Central memory CD8-positive, alpha-beta T cell (primary cell): Measurements from ENCODE around the gene TIPARP.
A peak's percentile ranks its signal among the peaks of the same experiment; 100 is the strongest.

ENCODE experiments used
- ATAC-seq: fragments of 150-1000 bp; cut with Tn5 transposase; replicated peaks from 2 replicates; pipeline ENCODE4 v1.10.0; 2022; ENCODE audit warnings: mild to moderate bottlenecking, moderate FRiP score, moderate number of reproducible peaks; ENCODE audit not compliant: poor library complexity, severe bottlenecking; ENCODE audit errors: extremely low read depth
- DNase-seq, 2 donors: peaks; one replicate each; pipeline ENCODE4 v3.0.0; 2021; ENCODE audit warnings: low spot score in 2 of 2
- H3K27ac Mint-ChIP-seq: one replicate; pipeline ENCODE4 v1.8.0; 2022; ENCODE audit warnings: low read depth, mild to moderate bottlenecking, moderate library complexity, mixed read lengths
- H3K27me3 Mint-ChIP-seq: one replicate; pipeline ENCODE4 v1.8.0; 2022; ENCODE audit warnings: mixed read lengths
- H3K36me3 Mint-ChIP-seq: one replicate; pipeline ENCODE4 v1.8.0; 2022; ENCODE audit warnings: mild to moderate bottlenecking, moderate library complexity, mixed read lengths; ENCODE audit not compliant: insufficient read depth
- H3K4me1 Mint-ChIP-seq: one replicate; pipeline ENCODE4 v1.8.0; 2022; ENCODE audit warnings: mixed read lengths
- H3K4me3 Mint-ChIP-seq: one replicate; pipeline ENCODE4 v1.8.0; 2022; ENCODE audit warnings: mild to moderate bottlenecking, moderate library complexity, mixed read lengths
- H3K9me3 Mint-ChIP-seq: one replicate; pipeline ENCODE4 v1.8.0; 2022; ENCODE audit warnings: mixed read lengths

The TIPARP gene

DNA sequence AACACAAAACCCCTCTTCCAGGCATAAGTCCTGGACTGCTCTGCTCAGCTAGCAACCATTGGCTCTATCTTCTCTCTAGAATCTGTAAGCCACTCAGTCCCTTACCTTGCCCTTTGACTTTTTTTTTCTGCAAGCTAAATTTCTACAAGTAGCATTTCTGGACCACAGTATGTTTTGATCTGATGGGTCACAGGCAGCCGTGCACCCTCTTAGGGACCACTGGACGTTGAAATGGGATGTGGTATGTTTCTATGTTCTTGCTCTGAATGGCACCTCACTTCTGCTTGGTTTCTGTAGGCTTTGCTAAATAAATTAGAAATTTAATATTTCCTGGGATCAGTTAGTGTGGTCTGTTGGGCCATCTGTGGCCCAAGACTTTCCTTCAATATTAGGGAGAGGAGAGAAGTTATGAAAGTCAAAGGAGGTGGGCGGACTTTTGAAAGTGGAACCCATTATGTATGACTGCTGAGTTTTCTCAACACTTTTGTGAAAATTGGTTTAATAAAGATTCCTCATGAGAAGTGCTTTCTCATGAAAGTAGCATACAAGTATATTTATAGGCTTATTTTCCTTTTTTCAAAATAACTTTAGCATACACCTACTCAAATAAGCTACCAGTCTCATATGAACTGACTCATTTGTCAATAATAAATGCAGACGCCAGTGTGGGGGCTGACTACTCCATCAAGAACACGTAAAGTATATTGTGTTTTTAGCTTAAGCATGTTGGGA is 18.4 kb upstream of the TIPARP start:
- no peak overlapping the region for H3K27ac Mint-ChIP-seq
- H3K9me3 Mint-ChIP-seq = no peaks in the 10 kb centered on the region
- no peak overlapping the region for H3K4me3 Mint-ChIP-seq
- H3K4me1 Mint-ChIP-seq = no peaks in the 10 kb centered on the region
- ATAC-seq (no peak), DNase-seq (no peak)
- H3K27me3 Mint-ChIP-seq = no peaks in the 10 kb centered on the region
- no peaks in the 10 kb centered on the region for H3K36me3 Mint-ChIP-seq

DNA sequence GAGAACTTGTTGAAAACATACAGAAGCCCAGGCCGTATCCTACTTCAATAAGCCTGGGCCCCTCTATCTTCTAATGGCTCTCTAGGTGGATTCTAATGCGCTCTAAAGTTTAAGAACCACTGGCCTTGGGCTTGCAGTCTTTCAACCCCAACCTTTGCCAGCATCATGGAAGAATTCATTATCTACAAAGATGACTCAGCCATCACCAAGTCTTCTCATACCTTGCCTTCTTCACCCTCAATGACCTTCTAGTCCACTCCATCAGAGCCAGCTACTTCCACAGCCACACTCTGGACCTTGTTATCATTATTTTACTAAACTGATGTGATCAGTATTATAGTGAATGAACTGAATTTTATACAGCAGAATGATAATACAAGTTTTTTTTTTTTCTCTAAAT is 16.9 kb upstream of the TIPARP start:
- H3K4me1 Mint-ChIP-seq = no peaks in the 10 kb centered on the region
- no peaks in the 10 kb centered on the region for H3K36me3 Mint-ChIP-seq
- ATAC-seq (no peak), DNase-seq (no peak)
- H3K4me3 Mint-ChIP-seq = no peak overlapping the region
- no peaks in the 10 kb centered on the region for H3K27me3 Mint-ChIP-seq
- no peaks in the 10 kb centered on the region for H3K9me3 Mint-ChIP-seq
- H3K27ac Mint-ChIP-seq = no peak overlapping the region

DNA sequence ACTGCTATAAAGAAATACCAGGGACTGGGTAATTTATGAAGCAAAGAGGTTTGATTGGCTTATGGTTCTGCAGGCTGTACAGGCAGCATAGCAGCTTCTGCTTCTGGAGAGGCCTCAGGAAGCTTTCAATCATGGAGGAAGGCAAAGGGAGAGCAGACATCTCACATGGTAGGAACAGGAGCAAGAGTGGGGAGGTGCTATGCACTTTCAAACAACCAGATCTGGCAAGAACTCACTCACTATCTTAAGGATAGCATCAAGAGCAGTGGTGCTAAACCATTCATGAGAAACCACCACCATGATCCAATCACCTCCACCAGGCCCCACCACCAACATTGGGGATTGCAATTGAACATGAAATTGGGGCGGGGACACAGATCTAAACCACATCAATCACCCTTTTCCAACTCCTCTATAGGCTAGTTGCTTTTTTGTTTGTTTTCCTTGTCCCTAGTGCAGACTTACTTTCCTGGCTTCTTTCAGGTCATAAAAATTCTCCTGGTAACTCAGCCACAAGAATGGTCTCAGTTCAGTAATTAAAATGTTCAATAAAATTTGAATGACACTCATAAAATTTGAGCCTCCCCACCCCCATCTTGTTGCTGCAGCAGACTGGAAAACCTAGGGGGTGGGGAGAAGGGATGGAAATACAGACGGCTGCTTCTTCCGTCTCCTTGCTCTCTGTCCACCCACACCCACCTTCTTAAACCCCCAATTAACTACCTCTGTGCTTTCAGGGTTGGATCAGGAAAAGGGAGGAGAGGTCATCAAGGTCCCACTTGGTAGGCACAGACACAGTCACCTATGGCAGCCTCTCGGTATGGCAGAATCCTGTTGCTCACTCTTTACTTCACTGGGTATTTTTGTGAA is 16.3 kb upstream of the TIPARP start:
- Mint-ChIP-seq H3K27ac (no peak overlapping the region), H3K36me3 (no peaks in the 10 kb centered on the region), H3K27me3 (no peaks in the 10 kb centered on the region), H3K9me3 (no peaks in the 10 kb centered on the region), H3K4me3 (no peak overlapping the region), H3K4me1 (no peaks in the 10 kb centered on the region)
- DNase-seq (no peak), ATAC-seq (no peak)

- Mint-ChIP-seq H3K27me3 (no peaks in the 10 kb centered on the region), H3K9me3 (no peaks in the 10 kb centered on the region), H3K27ac (no peak overlapping the region), H3K4me1 (no peaks in the 10 kb centered on the region), H3K4me3 (no peak overlapping the region), H3K36me3 (no peaks in the 10 kb centered on the region)
- ATAC-seq (no peak), DNase-seq (no peak)
Measured at GRCh38 chr3:156658732-156659090, 15.7 kb upstream of the TIPARP start.

DNA sequence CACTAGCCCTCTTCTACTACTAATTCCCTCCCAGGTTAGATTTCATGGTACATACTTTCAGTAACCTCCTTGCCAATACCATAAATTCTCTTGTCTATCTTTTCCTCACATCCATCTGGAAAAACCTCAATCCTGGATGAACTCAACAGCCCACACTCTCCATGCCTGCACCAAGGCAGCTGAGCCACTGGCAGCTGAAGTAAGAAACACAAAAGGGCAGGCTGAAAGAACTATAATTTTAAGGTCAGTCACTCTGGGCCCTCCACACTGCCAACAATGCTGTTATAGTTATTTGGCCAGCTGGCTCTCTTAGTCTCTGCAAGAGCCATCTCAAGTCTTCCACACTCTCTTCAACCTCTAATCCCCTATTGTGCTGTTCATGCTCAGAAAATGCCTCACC is 15.1 kb upstream of the TIPARP start:
- peaks cover 5% of the 10 kb centered on the region for H3K4me1 Mint-ChIP-seq
- H3K27ac Mint-ChIP-seq = no peak overlapping the region
- DNase-seq = no peak
- H3K4me3 Mint-ChIP-seq = no peak overlapping the region
- no peaks in the 10 kb centered on the region for H3K27me3 Mint-ChIP-seq
- no peaks in the 10 kb centered on the region for H3K36me3 Mint-ChIP-seq
- no peaks in the 10 kb centered on the region for H3K9me3 Mint-ChIP-seq
- ATAC-seq = no peak

DNA sequence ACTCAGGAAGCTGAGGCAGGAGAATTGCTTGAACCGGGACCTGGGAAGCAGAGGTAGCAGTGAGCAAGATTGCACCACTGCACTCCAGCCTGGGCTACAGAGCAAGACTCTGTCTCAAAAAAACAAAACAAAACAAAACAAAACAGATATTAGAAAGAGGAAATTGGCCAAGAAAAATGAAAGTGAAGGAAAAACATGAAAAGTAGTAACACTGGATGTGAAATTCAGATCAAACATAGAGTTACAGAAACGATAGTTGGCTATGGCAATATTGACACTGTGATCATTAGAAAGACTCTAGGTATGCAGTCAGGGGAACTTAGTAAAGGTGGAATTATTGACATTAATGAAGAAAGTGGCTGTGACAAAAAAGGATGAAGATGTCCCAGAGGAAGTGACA is 13.2 kb upstream of the TIPARP start:
- no peak for ATAC-seq
- Mint-ChIP-seq H3K4me1 (peaks cover 19% of the 10 kb centered on the region), H3K27me3 (no peaks in the 10 kb centered on the region), H3K36me3 (no peaks in the 10 kb centered on the region), H3K4me3 (no peak overlapping the region), H3K27ac (no peak overlapping the region), H3K9me3 (no peaks in the 10 kb centered on the region)
- no peak for DNase-seq

DNA sequence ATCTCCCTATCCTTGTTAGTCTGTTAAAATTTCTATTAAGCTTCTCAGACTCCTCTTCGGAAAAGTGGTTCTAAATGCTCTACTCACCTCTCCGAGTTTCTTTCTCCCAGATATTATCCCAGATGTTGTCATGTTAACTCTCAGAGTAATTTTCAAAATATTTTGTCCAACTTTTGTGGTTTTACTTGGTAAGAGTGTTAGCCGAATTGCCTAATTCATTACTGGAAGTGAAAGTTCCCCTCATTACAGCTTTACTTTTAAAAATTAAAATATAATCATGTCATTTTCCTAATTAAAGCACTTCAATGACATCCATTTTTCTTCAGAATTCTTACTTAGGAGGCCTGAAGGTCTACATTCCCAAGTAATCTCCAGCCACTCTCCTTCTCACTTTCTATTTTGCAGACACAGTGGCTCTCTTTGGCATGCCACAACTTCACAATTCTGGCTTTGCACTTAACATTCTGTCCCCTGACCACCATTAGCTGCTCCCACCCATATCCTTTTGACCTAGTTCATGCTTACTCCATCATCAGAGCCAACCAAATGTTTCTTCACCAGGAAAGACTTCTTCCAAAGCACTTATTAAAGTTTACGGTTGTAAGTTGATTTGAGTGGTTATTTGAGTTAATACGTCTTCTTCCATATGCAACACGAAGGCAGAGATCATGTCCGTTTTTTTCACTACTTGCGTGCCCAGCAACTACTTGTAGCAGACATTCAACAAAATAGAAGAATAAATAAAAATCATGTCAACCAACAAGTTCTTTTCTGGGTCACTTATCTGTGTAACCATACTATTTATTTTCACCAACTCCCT is 10.2 kb upstream of the TIPARP start:
- H3K4me1 Mint-ChIP-seq = peaks cover 39% of the 10 kb centered on the region
- peak overlapping the region; percentile 27 for H3K4me3 Mint-ChIP-seq
- DNase-seq = no peak
- peak overlapping the region; percentile 0 for H3K27ac Mint-ChIP-seq
- no peak for ATAC-seq
- no peaks in the 10 kb centered on the region for H3K27me3 Mint-ChIP-seq
- H3K9me3 Mint-ChIP-seq = no peaks in the 10 kb centered on the region
- H3K36me3 Mint-ChIP-seq = no peaks in the 10 kb centered on the region

DNA sequence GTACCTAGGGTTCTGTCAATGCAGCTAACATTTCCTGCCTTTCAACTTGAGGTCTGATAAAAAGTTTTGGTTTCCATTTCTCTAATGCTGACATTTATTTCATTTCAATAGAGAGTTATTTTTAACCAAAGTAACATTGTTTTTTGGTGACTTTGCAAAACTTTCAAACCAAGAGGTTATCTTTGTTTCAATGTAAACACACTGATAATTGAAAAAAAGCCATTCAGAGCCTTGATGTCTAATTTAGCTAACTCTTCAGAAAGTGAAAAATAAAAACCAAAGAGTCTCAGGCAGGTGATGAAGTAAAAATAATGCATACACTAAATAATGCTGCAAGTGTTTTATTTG is 9.6 kb upstream of the TIPARP start:
- peak overlapping the region; percentile 0 for H3K27ac Mint-ChIP-seq
- H3K36me3 Mint-ChIP-seq = peaks cover 3% of the 10 kb centered on the region
- H3K4me1 Mint-ChIP-seq = peaks cover 39% of the 10 kb centered on the region
- H3K4me3 Mint-ChIP-seq = peak overlapping the region; percentile 27
- no peaks in the 10 kb centered on the region for H3K27me3 Mint-ChIP-seq
- no peaks in the 10 kb centered on the region for H3K9me3 Mint-ChIP-seq
- ATAC-seq (peak; percentile 52), DNase-seq (no peak)

DNA sequence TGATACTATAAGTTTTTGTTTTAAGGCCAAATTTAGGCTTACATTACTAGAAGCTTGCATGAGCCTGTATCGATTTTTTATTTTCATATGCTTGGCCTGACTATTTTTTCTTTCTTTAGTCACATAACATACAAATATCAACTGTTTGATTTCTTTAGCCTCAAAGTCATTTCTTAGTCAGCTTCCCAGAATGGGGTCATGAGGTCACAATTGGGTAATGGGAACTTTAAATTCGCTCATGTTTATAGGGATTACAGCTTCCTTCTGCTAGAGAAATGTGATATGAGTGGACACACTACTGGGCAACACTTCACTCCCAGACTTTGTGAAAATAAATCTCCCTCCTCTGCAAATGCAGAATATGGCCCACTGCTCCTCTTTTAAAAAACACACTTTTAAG is 9.1 kb upstream of the TIPARP start:
- H3K27ac Mint-ChIP-seq = no peak overlapping the region
- ATAC-seq (no peak), DNase-seq (no peak)
- no peaks in the 10 kb centered on the region for H3K9me3 Mint-ChIP-seq
- H3K4me1 Mint-ChIP-seq = peaks cover 39% of the 10 kb centered on the region
- no peaks in the 10 kb centered on the region for H3K27me3 Mint-ChIP-seq
- H3K36me3 Mint-ChIP-seq = peaks cover 3% of the 10 kb centered on the region
- no peak overlapping the region for H3K4me3 Mint-ChIP-seq

DNA sequence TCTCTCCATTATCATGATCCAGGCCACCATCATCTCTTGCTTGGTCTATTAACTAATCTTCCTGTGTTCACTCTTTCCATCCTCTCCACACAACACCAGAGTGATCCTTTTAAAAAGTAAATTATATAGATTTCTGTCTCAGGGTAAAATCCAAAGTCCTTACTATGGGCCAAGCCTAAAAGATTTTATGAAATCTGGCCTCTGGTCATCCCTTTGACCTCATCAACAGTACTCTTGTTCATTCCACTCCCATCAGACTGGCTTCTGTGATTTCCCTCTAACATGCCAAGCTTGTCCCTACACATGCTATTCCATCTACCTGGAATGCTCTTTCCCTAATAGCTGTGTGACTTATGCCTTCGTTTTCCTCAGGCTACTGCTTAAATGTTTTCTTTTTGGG is 8.3 kb upstream of the TIPARP start:
- peaks cover 39% of the 10 kb centered on the region for H3K4me1 Mint-ChIP-seq

DNA sequence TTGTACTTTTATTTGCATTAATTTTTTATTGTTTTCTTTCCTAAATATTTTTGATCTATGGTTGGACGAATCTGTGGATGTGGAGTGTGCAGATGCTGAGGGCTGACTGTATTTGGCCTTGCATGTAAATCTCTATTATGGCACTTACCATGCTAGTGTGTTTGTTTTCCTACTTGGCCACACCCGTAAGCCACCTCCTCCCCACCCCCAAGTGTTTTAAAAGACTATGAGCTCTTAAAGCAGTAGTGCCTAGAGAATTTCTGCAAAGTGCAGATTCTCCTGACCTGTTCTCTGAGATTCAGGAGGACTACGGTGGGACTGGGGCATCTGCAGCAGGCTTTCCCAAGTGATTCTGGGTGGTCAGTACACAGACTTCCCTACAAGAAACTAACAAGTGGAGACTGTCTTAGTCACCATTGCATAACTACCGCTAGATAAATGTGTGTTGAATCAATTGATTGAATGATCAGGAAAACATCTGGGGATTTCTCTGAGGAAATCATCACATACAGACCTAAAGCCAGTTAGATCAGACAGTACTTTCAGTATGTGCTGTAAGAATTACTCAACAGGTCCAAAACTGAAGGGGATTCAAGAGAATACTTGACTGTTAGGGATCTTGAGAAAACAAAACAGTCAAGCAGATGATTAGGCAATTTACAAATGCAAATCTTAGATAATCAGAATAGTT is 6.2 kb upstream of the TIPARP start:
- H3K27me3 Mint-ChIP-seq = no peaks in the 10 kb centered on the region
- peaks cover 3% of the 10 kb centered on the region for H3K36me3 Mint-ChIP-seq
- DNase-seq (no peak), ATAC-seq (no peak)
- H3K4me1 Mint-ChIP-seq = peaks cover 39% of the 10 kb centered on the region
- H3K27ac Mint-ChIP-seq = no peak overlapping the region
- no peaks in the 10 kb centered on the region for H3K9me3 Mint-ChIP-seq
- H3K4me3 Mint-ChIP-seq = no peak overlapping the region

More for the DNA sequence above, 8.3 kb upstream of the TIPARP start:
- Mint-ChIP-seq H3K36me3 (peaks cover 3% of the 10 kb centered on the region), H3K27ac (peak overlapping the region; percentile 66), H3K9me3 (no peaks in the 10 kb centered on the region), H3K4me3 (no peak overlapping the region), H3K27me3 (no peaks in the 10 kb centered on the region)
- DNase-seq (no peak), ATAC-seq (no peak)

DNA sequence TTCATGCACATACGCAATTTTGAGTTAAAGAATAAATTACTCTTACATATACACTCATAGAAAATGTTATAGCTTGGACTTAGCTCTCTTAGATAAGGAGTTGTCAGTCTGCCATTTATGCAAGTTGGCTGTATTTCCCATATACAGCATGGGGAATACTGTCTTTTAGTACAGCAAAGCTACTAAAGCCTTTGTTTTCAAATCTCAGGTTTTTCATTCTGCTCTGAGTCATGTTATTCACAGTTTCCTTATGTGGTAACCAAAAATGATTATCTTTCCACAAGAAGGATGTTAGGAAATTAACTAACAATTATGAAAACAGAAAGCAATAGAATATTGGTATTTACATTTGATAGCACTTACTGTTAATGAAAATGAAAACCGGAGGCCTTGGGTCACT is 4.3 kb upstream of the TIPARP start:
- peaks cover 32% of the 10 kb centered on the region for H3K4me1 Mint-ChIP-seq
- ATAC-seq = no peak

More for the DNA sequence above, 4.3 kb upstream of the TIPARP start:
- no peak for DNase-seq
- peaks cover 11% of the 10 kb centered on the region for H3K36me3 Mint-ChIP-seq
- no peak overlapping the region for H3K27ac Mint-ChIP-seq
- no peaks in the 10 kb centered on the region for H3K27me3 Mint-ChIP-seq
- H3K4me3 Mint-ChIP-seq = no peak overlapping the region
- no peaks in the 10 kb centered on the region for H3K9me3 Mint-ChIP-seq
